Activated T-cell treated with anti-CD3 and anti-CD28 coated beads, Interleukin-2, amount 50 U/mL, for 72 hours (primary cell): ENCODE data around the gene GRIN1. TPM values are rescaled to one million over a fixed set of nuclear protein-coding genes. Genes with fewer than 3 reads are reported as not detected.

Source experiments
- ATAC-seq, 2 donors: fragments of 150-1000 bp; cut with Tn5 transposase; replicated peaks in 1 of 2; 2 replicates each; pipeline ENCODE4 v1.10.0; 2021; ENCODE audit warnings: moderate library complexity in 2 of 2, mild to moderate bottlenecking in 1 of 2
- DNase-seq, 2 donors: peaks; one replicate each; pipeline ENCODE4 v3.0.0; 2021 to 2022; ENCODE audit warnings: mixed read lengths in 1 of 2
- H3K27ac Mint-ChIP-seq: one replicate; pipeline ENCODE4 v1.8.0; 2022; ENCODE audit warnings: mild to moderate bottlenecking, moderate library complexity, mixed read lengths
- H3K27me3 Mint-ChIP-seq: one replicate; pipeline ENCODE4 v1.8.0; 2022; ENCODE audit warnings: low read depth, mixed read lengths
- H3K36me3 Mint-ChIP-seq, 2 donors: one replicate each; pipeline ENCODE4 v1.8.0; 2022; ENCODE audit warnings: mixed read lengths in 2 of 2, mild to moderate bottlenecking in 1 of 2; ENCODE audit not compliant: insufficient read depth in 2 of 2
- H3K4me1 Mint-ChIP-seq: one replicate; pipeline ENCODE4 v1.8.0; 2022; ENCODE audit warnings: low read depth, mixed read lengths
- H3K4me3 Mint-ChIP-seq, 2 donors: one replicate each; pipeline ENCODE4 v1.8.0; 2022; ENCODE audit warnings: mild to moderate bottlenecking in 2 of 2, mixed read lengths in 2 of 2, moderate library complexity in 2 of 2
- H3K9me3 Mint-ChIP-seq, 2 donors: one replicate each; pipeline ENCODE4 v1.8.0; 2022; ENCODE audit warnings: mixed read lengths in 2 of 2
- total RNA-seq, 2 donors: library from RNA; stranded (reverse); gene quantifications; one replicate each; pipeline ENCODE4 v1.2.3, GENCODE V29; 2022

The GRIN1 gene
- total RNA-seq, 2 donors from 2014 or later, result 0.38 to 1.2 TPM

GRCh38 chr9:137107982-137108381, 31.0 kb upstream of the GRIN1 start:
- ATAC-seq (no peak), DNase-seq (no peak)
- Mint-ChIP-seq H3K27ac (no peak overlapping the region), H3K4me3 (no peak overlapping the region), H3K27me3 (no peaks in the 10 kb centered on the region), H3K36me3 (peaks cover 6 to 15% of the 10 kb centered on the region in 2 donors), H3K4me1 (no peaks in the 10 kb centered on the region), H3K9me3 (peaks cover 0 to 2% of the 10 kb centered on the region in 2 donors)

- Mint-ChIP-seq H3K27me3 (no peaks in the 10 kb centered on the region), H3K36me3 (peaks cover 6 to 13% of the 10 kb centered on the region in 2 donors), H3K4me3 (no peak overlapping the region), H3K27ac (no peak overlapping the region), H3K4me1 (peaks cover 4% of the 10 kb centered on the region), H3K9me3 (peaks cover 0 to 2% of the 10 kb centered on the region in 2 donors)
- no peak for DNase-seq
- no peak for ATAC-seq
These were observed 30.2 kb upstream of the GRIN1 start for GRCh38 chr9:137108608-137109249.

GRCh38 chr9:137109250-137110146, 29.5 kb upstream of the GRIN1 start:
- H3K9me3 Mint-ChIP-seq, result no peaks in the 10 kb centered on the region
- no peak overlapping the region for H3K4me3 Mint-ChIP-seq
- H3K27me3 Mint-ChIP-seq, result no peaks in the 10 kb centered on the region
- H3K36me3 Mint-ChIP-seq, result peaks cover 1 to 5% of the 10 kb centered on the region in 2 donors
- peaks cover 4% of the 10 kb centered on the region for H3K4me1 Mint-ChIP-seq
- no peak for ATAC-seq
- DNase-seq, result no peak
- H3K27ac Mint-ChIP-seq, result no peak overlapping the region

- Mint-ChIP-seq H3K27ac (no peak overlapping the region), H3K4me1 (peaks cover 4% of the 10 kb centered on the region), H3K36me3 (peaks cover 0 to 4% of the 10 kb centered on the region in 2 donors), H3K9me3 (no peaks in the 10 kb centered on the region), H3K27me3 (no peaks in the 10 kb centered on the region), H3K4me3 (peak overlapping the region in 1 of 2 donors; percentile 47)
- no peak for DNase-seq
- no peak for ATAC-seq
These were observed 28.6 kb upstream of the GRIN1 start for GRCh38 chr9:137110147-137110910.

GRCh38 chr9:137110911-137111787, 27.8 kb upstream of the GRIN1 start:
- Mint-ChIP-seq H3K4me1 (peaks cover 4% of the 10 kb centered on the region), H3K36me3 (peaks cover 0 to 4% of the 10 kb centered on the region in 2 donors), H3K9me3 (no peaks in the 10 kb centered on the region), H3K4me3 (peak overlapping the region in 1 of 2 donors; percentile 47), H3K27me3 (no peaks in the 10 kb centered on the region), H3K27ac (no peak overlapping the region)
- ATAC-seq, result no peak
- no peak for DNase-seq

GRCh38 chr9:137111788-137112563, 27.0 kb upstream of the GRIN1 start:
- Mint-ChIP-seq H3K4me1 (peaks cover 4% of the 10 kb centered on the region), H3K27ac (no peak overlapping the region), H3K9me3 (no peaks in the 10 kb centered on the region), H3K4me3 (no peak overlapping the region), H3K36me3 (peaks cover 0 to 4% of the 10 kb centered on the region in 2 donors), H3K27me3 (no peaks in the 10 kb centered on the region)
- no peak for ATAC-seq
- DNase-seq, result no peak

- ATAC-seq (no peak), DNase-seq (no peak)
- Mint-ChIP-seq H3K27ac (no peak overlapping the region), H3K9me3 (no peaks in the 10 kb centered on the region), H3K27me3 (no peaks in the 10 kb centered on the region), H3K4me1 (peaks cover 4% of the 10 kb centered on the region), H3K4me3 (peak overlapping the region; percentile 49 to 85), H3K36me3 (peaks cover 0 to 4% of the 10 kb centered on the region in 2 donors)
These were observed 26.2 kb upstream of the GRIN1 start for GRCh38 chr9:137112564-137113384.

- no peaks in the 10 kb centered on the region for H3K9me3 Mint-ChIP-seq
- DNase-seq (peak; percentile 28 to 53), ATAC-seq (peak; percentile 37 to 41)
- peaks cover 0 to 4% of the 10 kb centered on the region in 2 donors for H3K36me3 Mint-ChIP-seq
- H3K4me3 Mint-ChIP-seq, result peak overlapping the region; percentile 42 to 85
- H3K27me3 Mint-ChIP-seq, result no peaks in the 10 kb centered on the region
- H3K4me1 Mint-ChIP-seq, result peaks cover 4% of the 10 kb centered on the region
- H3K27ac Mint-ChIP-seq, result no peak overlapping the region
These were observed 25.4 kb upstream of the GRIN1 start for GRCh38 chr9:137113385-137114159.

- H3K36me3 Mint-ChIP-seq, result peaks cover 0 to 4% of the 10 kb centered on the region in 2 donors
- no peak overlapping the region for H3K27ac Mint-ChIP-seq
- peak overlapping the region; percentile 57 to 65 for H3K4me3 Mint-ChIP-seq
- no peaks in the 10 kb centered on the region for H3K9me3 Mint-ChIP-seq
- H3K4me1 Mint-ChIP-seq, result peaks cover 9% of the 10 kb centered on the region
- peak; percentile 23 for ATAC-seq
- peak; percentile 20 to 23 for DNase-seq
- H3K27me3 Mint-ChIP-seq, result no peaks in the 10 kb centered on the region
These were observed 24.7 kb upstream of the GRIN1 start for GRCh38 chr9:137114220-137114612.

GRCh38 chr9:137114613-137115393, 24.2 kb upstream of the GRIN1 start, which contains the start of gene DPP7:
DPP7 (minus strand) TSS chr9:137114733; CDS start chr9:137114713, 20 bp downstream.
- DNase-seq (peak; percentile 87 to 89), ATAC-seq (peak; percentile 93 to 94)
- Mint-ChIP-seq H3K36me3 (peaks cover 0 to 4% of the 10 kb centered on the region in 2 donors), H3K27me3 (no peaks in the 10 kb centered on the region), H3K27ac (no peak within 1 kb of the TSS), H3K9me3 (no peaks in the 10 kb centered on the region), H3K4me3 (peak within 1 kb of the TSS; percentile 65 to 85), H3K4me1 (peaks cover 12% of the 10 kb centered on the region)
